K562 (cell line): Measurements from ENCODE around the gene HBM. TPM values are rescaled to one million over a fixed set of nuclear protein-coding genes. Genes with fewer than 3 reads are reported as not detected.

ENCODE experiments used
- BRCA1 ChIP-seq, 2 experiments: fragments of 450-650 bp in 1 of 2; sonication (generic) in 1 of 2; formaldehyde crosslinking in 1 of 2; IDR thresholded peaks; 2 replicates each; pipeline versions ENCODE4 v1.5.0 to v1.6.1; 2017 to 2020; ENCODE audit warnings: mild to moderate bottlenecking in 1 of 2, missing genetic modification reagents in 1 of 2
- CBFA2T3 ChIP-seq: fragments of 450-650 bp; IDR thresholded peaks from 2 replicates; pipeline ENCODE4 v1.6.1; 2017
- CBX3 ChIP-seq, 2 experiments: IDR thresholded peaks; 1 replicate in 1 of 2; 2 replicates in 1 of 2; pipeline ENCODE4 v1.6.1; 2012; ENCODE audit warnings: inconsistent platforms in 2 of 2, low read length in 2 of 2, borderline replicate concordance in 1 of 2, control low read depth in 1 of 2
- CEBPG ChIP-seq, 3 experiments: fragments of 200-800 bp in 1 of 3; sonication (Bioruptor generic) in 1 of 3; sonication (generic) in 1 of 3; formaldehyde crosslinking in 1 of 3; IDR thresholded peaks in 2 of 3; conservative IDR thresholded peaks in 1 of 3; 2 replicates each; pipeline versions ENCODE4 v1.6.1 to v1.8.0; 2016 to 2022; ENCODE audit warnings: missing compliant biosample characterization in 2 of 3, missing genetic modification characterization in 2 of 3, mild to moderate bottlenecking in 1 of 3, missing genetic modification reagents in 1 of 3
- CREM ChIP-seq: IDR thresholded peaks from 2 replicates; pipeline ENCODE4 v1.6.1; 2014; ENCODE audit warnings: antibody characterized with exemption, low read depth
- E2F1 ChIP-seq: sonication (generic); formaldehyde crosslinking; IDR thresholded peaks from 2 replicates; pipeline ENCODE4 v1.8.1; 2023; ENCODE audit warnings: mild to moderate bottlenecking, missing genetic modification reagents, moderate library complexity
- E2F3 ChIP-seq: fragments of 250-450 bp; sonication (Bioruptor Pico); IDR thresholded peaks from 2 replicates; pipeline ENCODE4 v1.4.0; 2020; ENCODE audit warnings: mild to moderate bottlenecking
- FIP1L1 ChIP-seq: fragments of 200-400 bp; formaldehyde crosslinking; IDR thresholded peaks from 2 replicates; pipeline ENCODE4 v1.6.1; 2018; ENCODE audit warnings: mild to moderate bottlenecking, low read depth, low read length; ENCODE audit not compliant: poor library complexity, severe bottlenecking
- FUS ChIP-seq: fragments of 200-400 bp; formaldehyde crosslinking; optimal IDR thresholded peaks from 2 replicates; pipeline ENCODE3; 2017; ENCODE audit warnings: low read depth, low read length
- HDAC2 ChIP-seq: fragments of 450-650 bp; IDR thresholded peaks from 2 replicates; pipeline ENCODE4 v1.6.1; 2016; ENCODE audit warnings: mild to moderate bottlenecking
- HNRNPL ChIP-seq: fragments of 200-400 bp; formaldehyde crosslinking; IDR thresholded peaks from 2 replicates; pipeline ENCODE4 v1.6.1; 2017; ENCODE audit warnings: low read depth, mild to moderate bottlenecking, low read length
- HNRNPLL ChIP-seq: fragments of 200-400 bp; formaldehyde crosslinking; IDR thresholded peaks from 2 replicates; pipeline ENCODE4 v1.6.1; 2017; ENCODE audit warnings: low read length, low read depth, mild to moderate bottlenecking; ENCODE audit not compliant: poor library complexity, severe bottlenecking
- LCOR ChIP-seq: sonication (generic); formaldehyde crosslinking; IDR thresholded peaks from 2 replicates; pipeline ENCODE4 v1.8.0; 2022; ENCODE audit warnings: mild to moderate bottlenecking, missing genetic modification reagents
- NCOA1 ChIP-seq: fragments of 450-650 bp; IDR thresholded peaks from 2 replicates; pipeline ENCODE4 v1.6.1; 2016; ENCODE audit warnings: low read depth
- NONO ChIP-seq, 2 experiments: fragments of 200-400 bp in 1 of 2; fragments of 450-650 bp in 1 of 2; formaldehyde crosslinking in 1 of 2; IDR thresholded peaks; 2 replicates each; pipeline ENCODE4 v1.6.1; 2017; ENCODE audit warnings: low read depth in 2 of 2, mild to moderate bottlenecking in 2 of 2, moderate library complexity in 2 of 2, low read length in 1 of 2
- PCBP2 ChIP-seq: fragments of 200-400 bp; formaldehyde crosslinking; IDR thresholded peaks from 2 replicates; pipeline ENCODE4 v1.6.1; 2018; ENCODE audit warnings: low read length, low read depth, mild to moderate bottlenecking, moderate library complexity; ENCODE audit not compliant: poor library complexity, severe bottlenecking
- PHF20 ChIP-seq: fragments of 450-650 bp; IDR thresholded peaks from 2 replicates; pipeline ENCODE4 v1.6.1; 2018; ENCODE audit not compliant: partially characterized antibody
- SRSF3 ChIP-seq: fragments of 200-400 bp; formaldehyde crosslinking; IDR thresholded peaks from 2 replicates; pipeline ENCODE4 v1.6.1; 2016; ENCODE audit warnings: mild to moderate bottlenecking, low read length, moderate library complexity; ENCODE audit not compliant: insufficient read depth
- TCF3 ChIP-seq: sonication (generic); formaldehyde crosslinking; IDR thresholded peaks from 2 replicates; pipeline ENCODE4 v1.4.0; 2020; ENCODE audit warnings: mild to moderate bottlenecking, missing genetic modification reagents
- ZBTB17 ChIP-seq: fragments of 450-650 bp; formaldehyde crosslinking; IDR thresholded peaks from 2 replicates; pipeline ENCODE4 v1.4.0; 2020; ENCODE audit warnings: mild to moderate bottlenecking
- ZC3H4 ChIP-seq: sonication (generic); formaldehyde crosslinking; IDR thresholded peaks from 2 replicates; pipeline ENCODE4 v1.9.0; 2021; ENCODE audit warnings: missing genetic modification reagents, borderline replicate concordance
- ZEB2 ChIP-seq: fragments of 450-650 bp; IDR thresholded peaks from 2 replicates; pipeline ENCODE4 v1.6.1; 2016
- ZFX ChIP-seq: sonication (generic); formaldehyde crosslinking; IDR thresholded peaks from 2 replicates; pipeline ENCODE4 v1.8.0; 2022; ENCODE audit warnings: mild to moderate bottlenecking, missing genetic modification reagents, moderate library complexity
- ZNF282 ChIP-seq: sonication (generic); formaldehyde crosslinking; IDR thresholded peaks from 2 replicates; pipeline ENCODE4 v1.8.1; 2023; ENCODE audit warnings: missing genetic modification reagents
- ZNF583 ChIP-seq: fragments of 250-450 bp; sonication (Bioruptor Pico); IDR thresholded peaks from 2 replicates; pipeline ENCODE4 v1.4.0; 2020
- polyA plus RNA-seq, 8 experiments: library from polyadenylated mRNA; depleted of rRNA in 4 of 8; stranded (reverse) in 5 of 8; unstranded in 3 of 8; fragments of >200 nt; fragmentation: Nextera tagmentation in 2 of 8; fragmentation: Illumina TruSeq in 1 of 8; extraction: Ambion mirVana in 2 of 8; extraction: Trizol in 1 of 8; gene quantifications; 2 replicates each; pipeline versions ENCODE4 v1.2.1 to v1.2.3, GENCODE V29; 2011 to 2014; ENCODE audit warnings: inconsistent platforms in 1 of 8, missing spikeins in 1 of 8
- total RNA-seq, 7 experiments: library from RNA; depleted of rRNA in 6 of 7; stranded (reverse); fragments of >200 nt in 6 of 7; fragmentation: Illumina TruSeq in 2 of 7; extraction: Trizol in 2 of 7; gene quantifications; 2 replicates each; pipeline versions ENCODE4 v1.2.1 to v1.2.3, GENCODE V29; 2011 to 2021; ENCODE audit warnings: low replicate concordance in 1 of 7
- TF ChIP-seq, protein P1 (sequence below): sonication (generic); formaldehyde crosslinking; IDR thresholded peaks from 2 replicates; pipeline ENCODE4 v1.8.0; 2022; ENCODE audit warnings: mild to moderate bottlenecking, missing genetic modification reagents

The HBM gene
- total and polyA plus RNA-seq, 9 of the 15 experiments (the other 6 are each of a cell fraction or from before 2014, with no cell fraction given): not detected

- peak; percentile 93 for TF ChIP-seq ZFX (CRISPR knock-in tag)
- peak; percentile 98 for TF ChIP-seq E2F1 (CRISPR knock-in tag)
- peak; percentile 39; the same call in 1 of the 2 replicates for TF ChIP-seq CREM
- TF ChIP-seq PCBP2: no peak
- TF ChIP-seq, protein P1, sequence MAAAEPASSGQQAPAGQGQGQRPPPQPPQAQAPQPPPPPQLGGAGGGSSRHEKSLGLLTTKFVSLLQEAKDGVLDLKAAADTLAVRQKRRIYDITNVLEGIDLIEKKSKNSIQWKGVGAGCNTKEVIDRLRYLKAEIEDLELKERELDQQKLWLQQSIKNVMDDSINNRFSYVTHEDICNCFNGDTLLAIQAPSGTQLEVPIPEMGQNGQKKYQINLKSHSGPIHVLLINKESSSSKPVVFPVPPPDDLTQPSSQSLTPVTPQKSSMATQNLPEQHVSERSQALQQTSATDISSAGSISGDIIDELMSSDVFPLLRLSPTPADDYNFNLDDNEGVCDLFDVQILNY (CRISPR knock-in tag): peak; percentile 100
- peak; percentile 42; the same call in 1 of the 2 replicates for TF ChIP-seq HDAC2
- TF ChIP-seq HNRNPLL: peak; percentile 93
- no peak for TF ChIP-seq SRSF3
- peak; percentile 99 for TF ChIP-seq HNRNPL
- TF ChIP-seq CEBPG (CRISPR knock-in tag; IDR thresholded peaks at IDR 0.05): peak; percentile 73
- TF ChIP-seq CEBPG (tag; conservative IDR thresholded peaks at IDR 0.05 in 1 of 2, IDR thresholded peaks at IDR 0.05 in 1 of 2): no peak
- TF ChIP-seq LCOR: peak; percentile 98
- peak; percentile 98 for TF ChIP-seq ZNF282 (CRISPR knock-in tag)
- peak; percentile 98 for TF ChIP-seq FIP1L1
- TF ChIP-seq NCOA1: no peak
- peak; percentile 46 for TF ChIP-seq PHF20
- TF ChIP-seq CBX3 (IDR thresholded peaks at IDR 0.05; ENCODE audit: borderline replicate concordance in 1 of 2, low read length in 2 of 2): peak in 1 of 2 experiments; percentile 80; a peak in 1 of 3 replicates
- peak; percentile 41; the same call in 1 of the 2 replicates for TF ChIP-seq CBFA2T3
- TF ChIP-seq FUS: peak; percentile 93
- peak; percentile 54 to 86; a peak in 2 of 4 replicates for TF ChIP-seq NONO (IDR thresholded peaks at IDR 0.05; ENCODE audit: low read depth in 2 of 2, low read length in 1 of 2)
- TF ChIP-seq E2F3 (CRISPR knock-in tag): no peak
- peak; percentile 48 for TF ChIP-seq TCF3 (CRISPR knock-in tag)
- TF ChIP-seq BRCA1 (IDR thresholded peaks at IDR 0.05): no peak
- TF ChIP-seq BRCA1 (CRISPR knock-in tag; IDR thresholded peaks at IDR 0.05): peak; percentile 97
- peak; percentile 60; the same call in 1 of the 2 replicates for TF ChIP-seq ZC3H4 (CRISPR knock-in tag)
- TF ChIP-seq ZEB2: no peak
- peak; percentile 78; the same call in 1 of the 2 replicates for TF ChIP-seq ZNF583
- TF ChIP-seq ZBTB17: 0 out of 2 replicates have a peak, but pooled peaks have one; percentile 71
Measured at GRCh38 chr16:180681-181564, 15.1 kb downstream of the HBM start (continued).
